ENCODE measurements around the gene NXPH1.

NXPH1 gene

DNA sequence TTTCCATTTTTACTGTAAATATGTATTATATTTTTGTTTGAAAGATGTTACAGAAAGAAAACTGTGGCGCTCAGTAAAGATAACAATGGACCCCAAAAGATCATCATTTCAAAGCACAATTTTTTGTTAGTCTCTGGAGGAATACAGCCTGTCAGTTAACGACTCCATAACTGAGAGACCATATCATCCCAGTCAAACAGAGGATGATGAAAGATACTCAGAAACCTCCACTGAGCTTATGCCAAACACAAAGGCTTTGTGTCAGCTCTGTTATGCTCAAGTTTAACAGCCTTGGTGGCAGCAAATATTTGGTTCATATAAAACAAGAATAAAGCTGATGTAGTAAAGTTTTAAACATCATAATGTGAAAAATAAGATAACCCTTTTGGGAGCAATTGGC, 345.1 kb downstream of the NXPH1 start:
- TF ChIP-seq POLR2A (IDR thresholded peaks at IDR 0.05; ENCODE audit: low read depth, low read length) = no peak
- FAIRE-seq = peak; percentile 43
- no peak for DNase-seq (ENCODE audit: insufficient read length, low spot score)

GRCh38 chr7:8781166-8781565, 347.8 kb downstream of the NXPH1 start:
- peak; percentile 33 for FAIRE-seq
- DNase-seq (ENCODE audit: insufficient read length, low spot score) = no peak
- no peak for TF ChIP-seq POLR2A (IDR thresholded peaks at IDR 0.05; ENCODE audit: low read depth, low read length)

GRCh38 chr7:8783229-8783628, 349.8 kb downstream of the NXPH1 start:
- peak; percentile 67 for FAIRE-seq
- no peak for DNase-seq (ENCODE audit: insufficient read length, low spot score)

DNA sequence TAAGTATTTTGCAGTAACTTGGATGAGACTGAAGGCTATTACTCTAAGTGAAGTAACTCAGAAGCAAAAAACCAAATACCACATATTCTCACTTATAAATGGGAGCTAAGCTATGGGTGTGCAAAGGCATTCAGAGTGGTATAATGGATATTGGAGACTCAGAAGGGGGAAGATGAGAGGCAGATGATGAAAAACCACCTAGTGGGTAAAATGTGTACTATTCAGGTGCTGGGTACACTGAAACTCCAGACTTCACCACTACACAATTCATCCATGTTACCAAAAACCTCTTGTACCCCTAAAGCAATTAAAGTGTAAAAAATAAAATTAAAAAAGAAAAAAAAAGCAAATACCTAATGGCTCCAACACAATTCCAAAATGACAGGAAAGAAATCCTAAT, 351.7 kb downstream of the NXPH1 start:
- FAIRE-seq = no peak
- no peak for DNase-seq (ENCODE audit: insufficient read length, low spot score)
- TF ChIP-seq POLR2A (IDR thresholded peaks at IDR 0.05; ENCODE audit: low read depth, low read length) = no peak

More at GRCh38 chr7:8783229-8783628, 349.8 kb downstream of the NXPH1 start:
- TF ChIP-seq POLR2A (IDR thresholded peaks at IDR 0.05; ENCODE audit: low read depth, low read length) = no peak

- FAIRE-seq = peak; percentile 53
- DNase-seq (ENCODE audit: insufficient read length, low spot score) = no peak
- TF ChIP-seq POLR2A (IDR thresholded peaks at IDR 0.05; ENCODE audit: low read depth, low read length) = no peak
Observed at GRCh38 chr7:8800986-8801385, 367.6 kb downstream of the NXPH1 start.

Measured in H54 (cell line).